HepG2 (cell line): ENCODE data around the gene MAT2A. TPM values are rescaled to one million over a fixed set of nuclear protein-coding genes. Genes with fewer than 3 reads are reported as not detected.

Source experiments
- ATF7 ChIP-seq, 2 experiments: fragments of 450-650 bp in 1 of 2; sonication (generic) in 1 of 2; formaldehyde crosslinking in 1 of 2; IDR thresholded peaks; 2 replicates each; pipeline versions ENCODE4 v1.4.0 to v1.6.1; 2016 to 2020; ENCODE audit warnings: antibody characterized with exemption in 1 of 2, mild to moderate bottlenecking in 1 of 2, missing genetic modification reagents in 1 of 2
- ATRX ChIP-seq: sonication (generic); formaldehyde crosslinking; IDR thresholded peaks from 2 replicates; pipeline ENCODE4 v1.4.0; 2020; ENCODE audit warnings: missing genetic modification reagents, borderline replicate concordance
- CEBPB ChIP-seq: IDR thresholded peaks from 2 replicates; pipeline ENCODE4 v1.6.1; 2011; ENCODE audit warnings: low read depth, low read length, improper control_type of control experiment, borderline replicate concordance
- ERF ChIP-seq: IDR thresholded peaks from 2 replicates; pipeline ENCODE4 v1.6.1; 2018; ENCODE audit warnings: missing biosample characterization, missing genetic modification reagents
- FOXA1 ChIP-seq, 2 experiments: fragments of 450-650 bp in 1 of 2; sonication (generic) in 1 of 2; formaldehyde crosslinking in 1 of 2; IDR thresholded peaks; 2 replicates each; pipeline versions ENCODE4 v1.4.0 to v1.6.1; 2016 to 2020; ENCODE audit warnings: missing genetic modification reagents in 1 of 2
- GABPA ChIP-seq, 2 experiments: IDR thresholded peaks; 2 replicates each; pipeline ENCODE4 v1.6.1; 2011 to 2016; ENCODE audit warnings: low read depth in 2 of 2, low read length in 1 of 2, missing biosample characterization in 1 of 2, missing genetic modification characterization in 1 of 2
- HOXA3 ChIP-seq: sonication (generic); formaldehyde crosslinking; IDR thresholded peaks from 2 replicates; pipeline ENCODE4 v1.5.0; 2020; ENCODE audit warnings: missing genetic modification reagents
- IRX3 ChIP-seq: sonication (generic); formaldehyde crosslinking; IDR thresholded peaks from 2 replicates; pipeline ENCODE4 v1.8.1; 2023; ENCODE audit warnings: mild to moderate bottlenecking, low read depth, missing genetic modification reagents, borderline replicate concordance
- PBX2 ChIP-seq: IDR thresholded peaks from 2 replicates; pipeline ENCODE4 v1.6.1; 2016; ENCODE audit warnings: control low read depth
- POLR2G ChIP-seq: fragments of 200-400 bp; formaldehyde crosslinking; IDR thresholded peaks from 2 replicates; pipeline ENCODE4 v1.6.1; 2018; ENCODE audit warnings: mild to moderate bottlenecking, low read depth, low read length, moderate library complexity
- RARG ChIP-seq: sonication (generic); formaldehyde crosslinking; IDR thresholded peaks from 2 replicates; pipeline ENCODE4 v1.4.0; 2020; ENCODE audit warnings: low read depth, mild to moderate bottlenecking, missing genetic modification reagents
- SP5 ChIP-seq: IDR thresholded peaks from 2 replicates; pipeline ENCODE4 v1.6.1; 2016; ENCODE audit warnings: low read depth, borderline replicate concordance
- SUZ12 ChIP-seq: fragments of 150-350 bp; IDR thresholded peaks from 2 replicates; pipeline ENCODE4 v1.6.1; 2014; ENCODE audit warnings: low read depth, low read length
- TEAD2 ChIP-seq: sonication (generic); formaldehyde crosslinking; IDR thresholded peaks from 2 replicates; pipeline ENCODE4 v1.9.0; 2021; ENCODE audit warnings: missing genetic modification reagents
- THYN1 ChIP-seq: sonication (generic); formaldehyde crosslinking; IDR thresholded peaks from 2 replicates; pipeline ENCODE4 v1.8.1; 2023; ENCODE audit warnings: low read depth, mild to moderate bottlenecking, moderate library complexity, missing genetic modification reagents, borderline replicate concordance
- TP53 ChIP-seq: sonication (generic); formaldehyde crosslinking; conservative IDR thresholded peaks from 2 replicates; pipeline ENCODE4 v1.4.0; 2020; ENCODE audit warnings: missing genetic modification reagents
- USF2 ChIP-seq, 2 experiments: sonication (generic) in 1 of 2; formaldehyde crosslinking in 1 of 2; IDR thresholded peaks; 2 replicates each; pipeline versions ENCODE4 v1.5.1 to v1.6.1; 2011 to 2020; ENCODE audit warnings: borderline replicate concordance in 1 of 2, low read depth in 1 of 2, low read length in 1 of 2, mild to moderate bottlenecking in 1 of 2, missing genetic modification reagents in 1 of 2, moderate library complexity in 1 of 2
- ZKSCAN5 ChIP-seq: sonication (generic); formaldehyde crosslinking; IDR thresholded peaks from 2 replicates; pipeline ENCODE4 v1.5.1; 2020; ENCODE audit warnings: mild to moderate bottlenecking, missing genetic modification reagents
- ZNF143 ChIP-seq: sonication (generic); formaldehyde crosslinking; IDR thresholded peaks from 2 replicates; pipeline ENCODE4 v1.4.0; 2020; ENCODE audit warnings: missing genetic modification reagents
- ZNF205 ChIP-seq: IDR thresholded peaks from 2 replicates; pipeline ENCODE4 v1.6.1; 2018; ENCODE audit warnings: missing biosample characterization, missing genetic modification reagents
- ZNF33A ChIP-seq: sonication (generic); formaldehyde crosslinking; IDR thresholded peaks from 2 replicates; pipeline ENCODE4 v1.5.1; 2020; ENCODE audit warnings: missing genetic modification reagents, mild to moderate bottlenecking, moderate library complexity, borderline replicate concordance
- ZNF7 ChIP-seq: IDR thresholded peaks from 2 replicates; pipeline ENCODE4 v1.6.1; 2016; ENCODE audit warnings: missing biosample characterization, missing genetic modification reagents
- polyA plus RNA-seq, 8 experiments: library from polyadenylated mRNA; depleted of rRNA in 3 of 8; stranded (reverse) in 7 of 8; unstranded in 1 of 8; fragments of >200 nt; fragmentation: Illumina TruSeq in 4 of 8; extraction: Trizol in 4 of 8; gene quantifications; 2 replicates each; pipeline versions ENCODE4 v1.2.1 to v1.2.3, GENCODE V29; 2011 to 2016; ENCODE audit warnings: low read depth in 4 of 8, missing spikeins in 1 of 8, mixed read lengths in 1 of 8; ENCODE audit not compliant: insufficient read depth in 1 of 8
- total RNA-seq, 5 experiments: library from RNA; depleted of rRNA; stranded (reverse); fragments of >200 nt; fragmentation: Illumina TruSeq; extraction: Trizol; gene quantifications; 2 replicates each; pipeline ENCODE4 v1.2.3, GENCODE V29; 2016; ENCODE audit warnings: low read depth in 1 of 5
- TF ChIP-seq, protein P1 (sequence below): sonication (generic); formaldehyde crosslinking; IDR thresholded peaks from 2 replicates; pipeline ENCODE4 v1.5.0; 2020; ENCODE audit warnings: missing genetic modification reagents
- TF ChIP-seq, protein P2 (sequence below): IDR thresholded peaks from 2 replicates; pipeline ENCODE4 v1.6.1; 2016

The MAT2A gene
- total and polyA plus RNA-seq, 2 of the 13 experiments (the other 11 are each of a cell fraction or from before 2014, with no cell fraction given) = 155 to 331 TPM

- no peak for TF ChIP-seq CEBPB
- TF ChIP-seq ZNF7 = no peak
- peak; percentile 87 for TF ChIP-seq SP5 (CRISPR knock-in tag)
- TF ChIP-seq ZNF33A (CRISPR knock-in tag) = peak; percentile 7; the same call in 1 of the 2 replicates
- no peak for TF ChIP-seq RARG
- peak; percentile 52; the same call in 1 of the 2 replicates for TF ChIP-seq ZKSCAN5 (CRISPR knock-in tag)
- TF ChIP-seq, protein P1, sequence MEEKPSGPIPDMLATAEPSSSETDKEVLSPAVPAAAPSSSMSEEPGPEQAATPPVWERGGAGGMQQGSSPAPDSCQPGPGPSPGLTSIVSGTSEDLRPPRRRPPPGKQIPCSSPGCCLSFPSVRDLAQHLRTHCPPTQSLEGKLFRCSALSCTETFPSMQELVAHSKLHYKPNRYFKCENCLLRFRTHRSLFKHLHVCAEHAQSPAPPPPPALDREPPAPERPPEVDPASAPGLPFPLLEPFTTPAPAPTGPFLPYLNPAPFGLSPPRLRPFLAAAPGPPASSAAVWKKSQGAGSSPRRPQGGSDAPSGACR = peak; percentile 58; the same call in 1 of the 2 replicates
- TF ChIP-seq USF2 (IDR thresholded peaks at IDR 0.05; ENCODE audit: low read depth, low read length) = no peak; the same call in 1 of the 2 replicates
- TF ChIP-seq USF2 (CRISPR knock-in tag; IDR thresholded peaks at IDR 0.05; ENCODE audit: borderline replicate concordance) = no peak; the same call in 1 of the 2 replicates
- TF ChIP-seq PBX2 = no peak
- TF ChIP-seq ATF7 (IDR thresholded peaks at IDR 0.05) = no peak
- no peak; the same call in 1 of the 2 replicates for TF ChIP-seq ATF7 (CRISPR knock-in tag; IDR thresholded peaks at IDR 0.05)
- TF ChIP-seq ZNF143 (CRISPR knock-in tag) = no peak; the same call in 1 of the 2 replicates
- TF ChIP-seq GABPA (IDR thresholded peaks at IDR 0.05; ENCODE audit: low read depth, low read length) = no peak
- TF ChIP-seq GABPA (CRISPR knock-in tag; IDR thresholded peaks at IDR 0.05; ENCODE audit: low read depth) = no peak
- TF ChIP-seq, protein P2, sequence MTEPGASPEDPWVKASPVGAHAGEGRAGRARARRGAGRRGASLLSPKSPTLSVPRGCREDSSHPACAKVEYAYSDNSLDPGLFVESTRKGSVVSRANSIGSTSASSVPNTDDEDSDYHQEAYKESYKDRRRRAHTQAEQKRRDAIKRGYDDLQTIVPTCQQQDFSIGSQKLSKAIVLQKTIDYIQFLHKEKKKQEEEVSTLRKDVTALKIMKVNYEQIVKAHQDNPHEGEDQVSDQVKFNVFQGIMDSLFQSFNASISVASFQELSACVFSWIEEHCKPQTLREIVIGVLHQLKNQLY (CRISPR knock-in tag) = peak; percentile 70; the same call in 1 of the 2 replicates
- peak; percentile 77; the same call in 1 of the 2 replicates for TF ChIP-seq ZNF205 (CRISPR knock-in tag)
- TF ChIP-seq HOXA3 (CRISPR knock-in tag) = peak; percentile 89
- TF ChIP-seq POLR2G = peak; percentile 88
- TF ChIP-seq IRX3 (CRISPR knock-in tag) = peak; percentile 30
- no peak for TF ChIP-seq FOXA1 (IDR thresholded peaks at IDR 0.05)
- peak; percentile 33; the same call in 1 of the 2 replicates for TF ChIP-seq FOXA1 (CRISPR knock-in tag; IDR thresholded peaks at IDR 0.05)
- no peak for TF ChIP-seq THYN1 (CRISPR knock-in tag)
- TF ChIP-seq ERF = peak; percentile 26
- TF ChIP-seq ATRX (CRISPR knock-in tag) = no peak
- TF ChIP-seq SUZ12 = no peak
- no peak for TF ChIP-seq TP53 (CRISPR knock-in tag)
- peak; percentile 15; the same call in 1 of the 2 replicates for TF ChIP-seq TEAD2 (CRISPR knock-in tag)
Measured at GRCh38 chr2:85584354-85584856, 45.4 kb downstream of the MAT2A start, which contains the start of gene VAMP5 (continued).
